Epithelial cell of esophagus (primary cell): ENCODE results near the gene NPTXR.

Experiments
- DNase-seq: peaks from one replicate; pipeline ENCODE4 v3.0.0; 2010; ENCODE audit warnings: low read depth
- H3K4me3 ChIP-seq: 2 replicates; pipeline ENCODE4 v1.5.1; 2011; ENCODE audit warnings: mild to moderate bottlenecking, low read length, control low read depth
- TF ChIP-seq, protein P1 (sequence below): IDR thresholded peaks from 2 replicates; pipeline ENCODE4 v1.5.1; 2011; ENCODE audit warnings: low read depth, mild to moderate bottlenecking, low read length, control low read depth, inconsistent platforms; ENCODE audit not compliant: insufficient read depth; ENCODE audit errors: missing control alignments

Gene NPTXR

DNA sequence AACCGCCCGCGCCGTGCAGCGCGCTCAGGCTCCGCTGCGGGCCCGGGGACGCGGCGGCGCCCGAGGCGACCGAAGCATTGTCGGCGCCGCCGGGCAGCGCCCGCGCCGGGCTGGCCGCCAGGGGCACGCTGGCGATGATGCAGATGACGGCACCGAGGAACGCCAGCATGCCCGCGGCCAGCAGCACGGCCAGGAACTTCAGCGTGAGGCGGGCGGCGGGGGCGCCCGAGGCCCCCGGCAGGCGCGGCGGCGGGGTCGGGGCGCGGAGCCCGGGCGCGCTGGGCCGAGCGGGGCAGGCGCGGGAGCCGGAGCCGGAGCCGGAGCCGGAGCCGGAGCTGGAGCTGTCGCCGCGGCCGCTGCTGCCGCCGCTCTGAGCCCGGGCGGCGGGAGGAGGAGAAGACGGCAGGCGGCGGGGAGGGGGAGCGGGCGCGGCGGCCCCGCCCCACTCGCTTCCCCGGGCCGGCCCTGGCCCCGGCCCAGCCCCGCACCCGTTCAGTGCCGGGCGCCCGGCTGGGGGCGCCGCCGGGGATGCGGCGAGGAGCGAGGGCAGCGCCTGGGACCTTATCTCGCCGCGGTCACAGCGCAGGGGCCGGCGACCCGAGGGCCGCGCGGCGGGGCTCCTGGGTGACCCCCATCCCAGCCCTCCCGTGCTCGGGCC lies at the start of gene NPTXR:
TSS of gene NPTXR (minus strand) at position 372 of the 658 bp plus-strand sequence.
- DNase-seq: peak; percentile 52
- TF ChIP-seq, protein P1, sequence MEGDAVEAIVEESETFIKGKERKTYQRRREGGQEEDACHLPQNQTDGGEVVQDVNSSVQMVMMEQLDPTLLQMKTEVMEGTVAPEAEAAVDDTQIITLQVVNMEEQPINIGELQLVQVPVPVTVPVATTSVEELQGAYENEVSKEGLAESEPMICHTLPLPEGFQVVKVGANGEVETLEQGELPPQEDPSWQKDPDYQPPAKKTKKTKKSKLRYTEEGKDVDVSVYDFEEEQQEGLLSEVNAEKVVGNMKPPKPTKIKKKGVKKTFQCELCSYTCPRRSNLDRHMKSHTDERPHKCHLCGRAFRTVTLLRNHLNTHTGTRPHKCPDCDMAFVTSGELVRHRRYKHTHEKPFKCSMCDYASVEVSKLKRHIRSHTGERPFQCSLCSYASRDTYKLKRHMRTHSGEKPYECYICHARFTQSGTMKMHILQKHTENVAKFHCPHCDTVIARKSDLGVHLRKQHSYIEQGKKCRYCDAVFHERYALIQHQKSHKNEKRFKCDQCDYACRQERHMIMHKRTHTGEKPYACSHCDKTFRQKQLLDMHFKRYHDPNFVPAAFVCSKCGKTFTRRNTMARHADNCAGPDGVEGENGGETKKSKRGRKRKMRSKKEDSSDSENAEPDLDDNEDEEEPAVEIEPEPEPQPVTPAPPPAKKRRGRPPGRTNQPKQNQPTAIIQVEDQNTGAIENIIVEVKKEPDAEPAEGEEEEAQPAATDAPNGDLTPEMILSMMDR: no peak
- H3K4me3 ChIP-seq: no peak within 1 kb of the TSS

DNA sequence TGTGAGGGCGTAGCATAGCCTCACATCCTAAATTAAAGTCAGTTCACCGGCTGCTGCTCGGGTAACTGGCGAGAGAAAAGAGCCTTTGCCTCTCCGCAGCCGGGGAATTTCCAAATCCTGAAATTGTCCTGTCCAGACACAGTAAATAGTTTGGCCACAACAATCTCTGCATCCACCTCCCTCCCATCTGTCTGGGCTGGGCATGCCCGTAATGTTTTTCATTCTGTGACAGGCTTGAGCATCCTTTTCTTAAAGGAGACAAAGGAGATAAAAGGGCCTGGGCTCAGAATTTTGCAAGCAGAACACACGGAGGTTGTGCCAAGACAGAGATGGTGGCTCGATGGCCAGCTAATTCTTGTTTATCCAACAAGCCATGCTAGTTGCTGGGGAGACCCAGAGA lies 47.4 kb upstream of the NPTXR start:
- no peak overlapping the region for H3K4me3 ChIP-seq
- no peak for DNase-seq
- TF ChIP-seq, protein P1: no peak

DNA sequence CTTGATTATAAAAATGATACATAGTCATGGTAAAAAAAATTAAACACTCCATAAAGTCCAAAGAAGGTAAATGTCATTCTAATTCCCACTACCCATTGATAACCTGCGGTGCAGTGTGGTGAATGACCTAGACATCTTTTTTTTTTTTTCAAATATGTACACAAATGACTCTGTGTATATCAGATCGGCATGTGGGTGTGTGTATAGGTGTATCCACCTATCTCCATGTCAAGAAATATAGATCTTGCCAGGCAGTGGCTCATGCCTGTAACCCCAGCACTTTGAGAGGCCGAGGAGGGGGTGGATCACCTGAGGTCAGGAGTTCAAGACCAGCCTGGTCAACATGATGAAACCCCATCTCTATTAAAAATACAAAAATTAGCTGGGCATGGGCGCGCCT lies 46.5 kb upstream of the NPTXR start:
- peak; percentile 23 for DNase-seq
- H3K4me3 ChIP-seq: no peak overlapping the region
- TF ChIP-seq, protein P1: no peak

DNA sequence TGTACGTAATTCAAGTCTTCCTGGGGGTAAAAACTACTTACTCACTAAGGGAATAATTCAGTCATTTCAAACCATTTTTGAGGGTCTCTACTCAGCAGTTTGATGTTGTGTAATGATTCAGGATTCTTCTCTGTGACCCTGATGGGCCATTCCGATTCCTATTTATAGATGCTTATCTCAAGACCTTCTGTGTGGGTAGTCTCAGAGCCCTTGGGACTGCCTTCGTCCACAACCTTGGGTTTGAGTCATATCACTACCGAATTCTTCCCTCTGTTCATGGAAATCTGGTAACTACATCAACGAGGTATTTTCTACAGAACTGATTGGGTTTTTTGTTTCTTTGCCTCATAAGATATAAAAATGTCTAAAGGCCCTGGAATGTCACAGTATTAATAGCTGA lies 42.5 kb upstream of the NPTXR start:
- DNase-seq: no peak
- H3K4me3 ChIP-seq: no peak overlapping the region
- TF ChIP-seq, protein P1: no peak

DNA sequence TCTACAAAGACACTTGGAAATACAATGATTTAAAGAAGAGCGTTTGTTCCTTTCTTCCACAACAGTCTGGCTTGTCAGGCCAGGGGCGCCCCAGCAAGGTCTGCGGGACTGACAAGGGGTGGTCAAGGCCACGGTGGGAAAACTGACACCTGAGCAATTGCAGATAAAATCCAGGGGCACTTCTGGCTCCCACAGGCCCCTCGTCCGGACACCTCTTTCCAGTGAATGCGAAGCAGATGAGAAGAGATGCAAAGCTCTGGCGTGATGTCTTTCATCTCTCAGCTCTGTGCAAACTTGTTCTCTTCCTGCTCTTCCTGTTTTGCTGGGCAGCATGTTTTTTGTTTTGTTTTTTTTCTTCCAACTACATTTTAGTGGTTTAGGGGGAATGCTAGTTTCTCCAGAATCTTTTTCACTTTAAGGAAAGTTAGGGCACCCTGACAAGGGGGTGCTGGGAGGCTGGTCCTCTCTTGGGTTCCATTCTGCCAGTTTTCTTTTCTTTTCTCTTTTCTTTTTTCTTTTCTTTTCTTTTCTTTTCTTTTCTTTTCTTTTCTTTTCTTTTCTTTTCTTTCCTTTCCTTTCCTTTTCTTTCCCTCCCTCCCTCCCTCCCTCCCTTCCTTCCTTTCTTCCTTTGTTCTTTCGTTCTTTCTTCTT lies 39.3 kb upstream of the NPTXR start:
- peak; percentile 51 for DNase-seq
- TF ChIP-seq, protein P1: no peak
- no peak overlapping the region for H3K4me3 ChIP-seq

DNA sequence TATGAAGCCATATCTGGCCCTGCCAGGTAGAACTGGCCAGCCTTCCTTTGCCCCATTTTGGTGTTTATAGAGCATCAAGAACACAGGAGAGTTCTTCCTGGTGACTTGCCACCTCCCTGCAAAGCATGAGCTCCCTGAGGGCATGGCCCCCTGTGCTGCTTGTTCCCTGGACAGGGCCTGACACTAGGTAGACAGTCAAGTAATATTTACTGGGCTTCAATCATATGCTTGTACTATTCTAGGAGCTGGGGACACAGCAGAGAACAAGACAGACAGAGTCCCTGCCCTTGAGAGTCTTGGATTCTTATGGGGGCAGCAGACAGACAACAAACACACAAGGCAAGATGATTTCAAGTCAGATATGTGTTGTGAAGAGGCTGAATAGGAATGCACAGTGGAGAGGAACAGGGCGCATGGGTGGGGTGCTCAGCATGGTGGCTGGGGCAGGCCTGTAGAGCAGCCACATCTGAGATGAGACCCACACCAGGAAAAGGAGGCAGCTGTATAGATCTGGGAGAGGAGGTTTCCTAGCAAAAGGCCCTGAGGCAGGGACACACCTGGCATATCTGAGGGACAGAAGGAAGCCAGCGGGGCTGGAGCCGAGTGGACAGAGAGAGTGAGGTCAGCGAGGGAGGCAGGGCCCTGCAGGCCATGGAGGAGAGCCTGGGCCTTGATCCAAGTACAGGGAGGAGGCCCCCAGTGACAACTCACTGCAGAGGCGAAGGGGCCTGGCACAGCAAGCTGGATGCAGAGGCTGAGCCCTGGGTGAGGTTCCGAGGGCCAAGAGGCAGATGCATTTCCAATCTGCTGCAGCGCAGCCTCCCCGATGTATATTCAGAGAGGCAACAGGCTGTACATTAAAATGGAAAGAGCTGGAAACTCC lies 38.4 kb upstream of the NPTXR start:
- DNase-seq: no peak
- TF ChIP-seq, protein P1: no peak
- no peak overlapping the region for H3K4me3 ChIP-seq
